HepG2 (cell line): ENCODE results near the gene IGFLR1. TPM values are rescaled to one million over a fixed set of nuclear protein-coding genes. Genes with fewer than 3 reads are reported as not detected.

Source experiments
- ATAC-seq: fragments of 200-7000 bp; cut with Tn5 transposase; 3 replicates; pipeline ENCODE4 v1.9.1; 2020; ENCODE audit warnings: mild to moderate bottlenecking, moderate library complexity
- BruUV-seq: library from RNA; stranded (reverse); fragments of 400-500 nt; replicated peaks from 2 replicates; lab custom pipeline; 2021; lab: Mats Ljungman, UMichigan
- CTCF ChIA-PET: fragments of 300-600 bp; formaldehyde crosslinking; extraction: SDS; loops from one replicate; lab custom pipeline; 2021; ENCODE audit warnings: low total read pairs, inconsistent platforms, low intra/inter-chr PET ratio; lab: Yijun Ruan, JAX
- POLR2A ChIA-PET: fragments of 350-600 bp; sonication (Branson Sonifier 250); formaldehyde crosslinking; loops from one replicate; lab custom pipeline; 2020; ENCODE audit warnings: antibody characterized with exemption, inconsistent platforms; lab: Yijun Ruan, JAX
- DNase-seq: peaks from one replicate; pipeline ENCODE4 v3.0.0-alpha.2; 2015; ENCODE audit warnings: low spot score
- FAIRE-seq: peaks from 3 replicates; lab custom pipeline; 2011; peaks lifted over from hg19 to GRCh38; lab: Jason Lieb, UNC
- H2AFZ ChIP-seq: one replicate; pipeline ENCODE4 v1.6.1; 2011; ENCODE audit warnings: low read length, inconsistent platforms
- H3K27ac ChIP-seq: fragments of 300-600 bp; 3 replicates; pipeline ENCODE4 v1.8.0; 2011; ENCODE audit warnings: mixed run types, mild to moderate bottlenecking, mixed read lengths, low read length, inconsistent platforms; ENCODE audit not compliant: insufficient read depth; ENCODE audit errors: extremely low read length
- H3K27me3 ChIP-seq, 2 experiments: fragments of 200-600 bp in 1 of 2; 2 replicates in 1 of 2; 3 replicates in 1 of 2; pipeline versions ENCODE4 v1.6.0 to v1.8.0; 2011; ENCODE audit warnings: low read length in 2 of 2, mild to moderate bottlenecking in 2 of 2, moderate library complexity in 2 of 2, inconsistent platforms in 1 of 2; ENCODE audit not compliant: insufficient read depth in 2 of 2, control insufficient read depth in 1 of 2
- H3K36me3 ChIP-seq, 2 experiments: fragments of 200-600 bp in 1 of 2; replicated peaks in 1 of 2; 2 replicates in 1 of 2; 3 replicates in 1 of 2; pipeline versions ENCODE4 v1.5.1 to v1.8.0; 2011; ENCODE audit warnings: low read length in 2 of 2, inconsistent platforms in 1 of 2; ENCODE audit not compliant: insufficient read depth in 2 of 2, control insufficient read depth in 1 of 2
- H3K4me1 ChIP-seq: 2 replicates; pipeline ENCODE4 v1.5.1; 2012; ENCODE audit warnings: low read length, inconsistent platforms; ENCODE audit not compliant: insufficient read depth
- H3K4me2 ChIP-seq: 2 replicates; pipeline ENCODE4 v1.6.0; 2011; ENCODE audit warnings: low read depth, low read length, inconsistent platforms
- H3K4me3 ChIP-seq, 3 experiments: fragments of 200-600 bp in 1 of 3; sonication (generic), shearing (Covaris generic) in 1 of 3; replicated peaks in 1 of 3; 2 replicates each; pipeline ENCODE4 v1.5.1; 2011 to 2016; ENCODE audit warnings: low read length in 3 of 3, inconsistent platforms in 2 of 3, low read depth in 2 of 3, mild to moderate bottlenecking in 2 of 3, control low read depth in 1 of 3, mixed read lengths in 1 of 3; ENCODE audit not compliant: insufficient read depth in 1 of 3
- H3K79me2 ChIP-seq: one replicate; pipeline ENCODE4 v1.6.1; 2011; ENCODE audit warnings: low read length, inconsistent platforms; ENCODE audit not compliant: insufficient read depth
- H3K9ac ChIP-seq: 2 replicates; pipeline ENCODE4 v1.6.0; 2011; ENCODE audit warnings: mild to moderate bottlenecking, low read depth, low read length, inconsistent platforms; ENCODE audit not compliant: insufficient read depth
- H3K9me3 ChIP-seq: 2 replicates; pipeline ENCODE4 v1.5.1; 2012; ENCODE audit warnings: mild to moderate bottlenecking, low read length
- H4K20me1 ChIP-seq: 2 replicates; pipeline ENCODE4 v1.6.0; 2011; ENCODE audit warnings: inconsistent platforms, mild to moderate bottlenecking, low read length, moderate library complexity; ENCODE audit not compliant: insufficient read depth
- ATAD3A ChIP-seq: sonication (generic); formaldehyde crosslinking; IDR thresholded peaks from 2 replicates; pipeline ENCODE4 v1.4.0; 2020; ENCODE audit warnings: missing genetic modification reagents
- ATF7 ChIP-seq, 2 experiments: fragments of 450-650 bp in 1 of 2; sonication (generic) in 1 of 2; formaldehyde crosslinking in 1 of 2; IDR thresholded peaks; 2 replicates each; pipeline versions ENCODE4 v1.4.0 to v1.6.1; 2016 to 2020; ENCODE audit warnings: antibody characterized with exemption in 1 of 2, mild to moderate bottlenecking in 1 of 2, missing genetic modification reagents in 1 of 2
- BRF2 ChIP-seq: sonication (generic); formaldehyde crosslinking; IDR thresholded peaks from 2 replicates; pipeline ENCODE4 v1.8.1; 2022; ENCODE audit warnings: mild to moderate bottlenecking, missing genetic modification reagents
- HCFC1 ChIP-seq: fragments of 150-350 bp; IDR thresholded peaks from 2 replicates; pipeline ENCODE4 v1.6.1; 2014; ENCODE audit warnings: low read depth, low read length
- JDP2 ChIP-seq: sonication (generic); formaldehyde crosslinking; IDR thresholded peaks from 2 replicates; pipeline ENCODE4 v1.8.1; 2022; ENCODE audit warnings: missing genetic modification reagents, borderline replicate concordance
- NFIC ChIP-seq: IDR thresholded peaks from 2 replicates; pipeline ENCODE4 v1.6.1; 2012; ENCODE audit warnings: mild to moderate bottlenecking, low read length, inconsistent platforms
- PRDM10 ChIP-seq: sonication (generic); formaldehyde crosslinking; IDR thresholded peaks from 2 replicates; pipeline ENCODE4 v1.4.0; 2020; ENCODE audit warnings: low read depth, missing genetic modification reagents
- TEAD2 ChIP-seq: sonication (generic); formaldehyde crosslinking; IDR thresholded peaks from 2 replicates; pipeline ENCODE4 v1.9.0; 2021; ENCODE audit warnings: missing genetic modification reagents
- ZKSCAN8 ChIP-seq: IDR thresholded peaks from 2 replicates; pipeline ENCODE4 v1.6.1; 2016; ENCODE audit warnings: borderline replicate concordance, missing genetic modification reagents, missing compliant biosample characterization
- ZNF510 ChIP-seq: sonication (generic); formaldehyde crosslinking; IDR thresholded peaks from 2 replicates; pipeline ENCODE4 v1.4.0; 2020; ENCODE audit warnings: low read depth, mild to moderate bottlenecking, missing genetic modification reagents
- ZNF512B ChIP-seq: sonication (generic); formaldehyde crosslinking; IDR thresholded peaks from 2 replicates; pipeline ENCODE4 v1.5.1; 2020; ENCODE audit warnings: missing genetic modification reagents, mild to moderate bottlenecking, borderline replicate concordance
- ZNF737 ChIP-seq: sonication (generic); formaldehyde crosslinking; IDR thresholded peaks from 2 replicates; pipeline ENCODE4 v1.5.0; 2020; ENCODE audit warnings: missing genetic modification reagents, mild to moderate bottlenecking, borderline replicate concordance
- ZNF784 ChIP-seq: sonication (generic); formaldehyde crosslinking; IDR thresholded peaks from 2 replicates; pipeline ENCODE4 v1.5.1; 2020; ENCODE audit warnings: missing genetic modification reagents, mild to moderate bottlenecking, borderline replicate concordance
- WGBS: methylation state at CpG from one replicate; pipeline ENCODE4 v1.1.6; 2017; ENCODE audit warnings: low lambda C conversion rate; 5-methylcytosine and 5-hydroxymethylcytosine counted together
- in situ Hi-C: cut with HindIII; loops from 2 replicates; pipeline ENCODE4 v1.10.0; 2017; ENCODE audit warnings: low pct_unique_long_range_greater_than_20kb; ENCODE audit not compliant: extremely low pct_ligation_motif_present
- intact Hi-C: fragments of 100-400 bp; cut with micrococcal nuclease; formaldehyde crosslinking; loops from one replicate; pipeline ENCODE4 v1.10.0; 2022; ENCODE audit not compliant: unreplicated experiment
- polyA plus RNA-seq, 8 experiments: library from polyadenylated mRNA; depleted of rRNA in 3 of 8; stranded (reverse) in 7 of 8; unstranded in 1 of 8; fragments of >200 nt; fragmentation: Illumina TruSeq in 4 of 8; extraction: Trizol in 4 of 8; gene quantifications; 2 replicates each; pipeline versions ENCODE4 v1.2.1 to v1.2.3, GENCODE V29; 2011 to 2016; ENCODE audit warnings: low read depth in 4 of 8, missing spikeins in 1 of 8, mixed read lengths in 1 of 8; ENCODE audit not compliant: insufficient read depth in 1 of 8
- total RNA-seq, 5 experiments: library from RNA; depleted of rRNA; stranded (reverse); fragments of >200 nt; fragmentation: Illumina TruSeq; extraction: Trizol; gene quantifications; 2 replicates each; pipeline ENCODE4 v1.2.3, GENCODE V29; 2016; ENCODE audit warnings: low read depth in 1 of 5
- TF ChIP-seq, protein P1 (sequence below): sonication (generic); formaldehyde crosslinking; IDR thresholded peaks from 2 replicates; pipeline ENCODE4 v1.5.0; 2020; ENCODE audit warnings: mild to moderate bottlenecking, missing genetic modification reagents

Gene IGFLR1
- total and polyA plus RNA-seq, 2 of the 13 experiments (the other 11 are each of a cell fraction or from before 2014, with no cell fraction given) = 5.4 to 8.9 TPM

GRCh38 chr19:35785339-35785627, 43.0 kb upstream of the IGFLR1 start:
- Histone ChIP-seq H3K36me3 (peaks cover 0 to 2% of the 10 kb centered on the region in 2 experiments; a peak in 2 of 5 replicates), H3K27ac (no peak overlapping the region), H4K20me1 (no peaks in the 10 kb centered on the region), H3K79me2 (no peaks in the 10 kb centered on the region), H3K4me1 (peaks cover 28% of the 10 kb centered on the region), H3K9me3 (no peaks in the 10 kb centered on the region), H2AFZ (no peak overlapping the region), H3K4me3 (no peak overlapping the region), H3K4me2 (no peak overlapping the region), H3K9ac (no peak overlapping the region), H3K27me3 (no peaks in the 10 kb centered on the region)
- intact Hi-C loops = no loop called here
- in situ Hi-C loops = no loop called here
- WGBS = 100% methylated on average over 1 of the region's 10 CpGs
- no peak for DNase-seq
- FAIRE-seq = no peak
- POLR2A ChIA-PET = no interaction called here
- CTCF ChIA-PET = no interaction called here
- BruUV-seq = no TSS peak
- ATAC-seq = no peak
- TF ChIP-seq ZKSCAN8 (CRISPR knock-in tag) (no peak), NFIC (no peak), ZNF784 (CRISPR knock-in tag) (no peak), BRF2 (CRISPR knock-in tag) (no peak), ATAD3A (CRISPR knock-in tag) (no peak), ZNF510 (CRISPR knock-in tag) (no peak), ZNF737 (CRISPR knock-in tag) (no peak), TEAD2 (no peak), PRDM10 (CRISPR knock-in tag) (no peak), HCFC1 (no peak), ATF7 (IDR thresholded peaks at IDR 0.05) (no peak), ATF7 (CRISPR knock-in tag; IDR thresholded peaks at IDR 0.05) (no peak), JDP2 (CRISPR knock-in tag) (no peak), ZNF512B (CRISPR knock-in tag) (no peak)
- TF ChIP-seq, protein P1, sequence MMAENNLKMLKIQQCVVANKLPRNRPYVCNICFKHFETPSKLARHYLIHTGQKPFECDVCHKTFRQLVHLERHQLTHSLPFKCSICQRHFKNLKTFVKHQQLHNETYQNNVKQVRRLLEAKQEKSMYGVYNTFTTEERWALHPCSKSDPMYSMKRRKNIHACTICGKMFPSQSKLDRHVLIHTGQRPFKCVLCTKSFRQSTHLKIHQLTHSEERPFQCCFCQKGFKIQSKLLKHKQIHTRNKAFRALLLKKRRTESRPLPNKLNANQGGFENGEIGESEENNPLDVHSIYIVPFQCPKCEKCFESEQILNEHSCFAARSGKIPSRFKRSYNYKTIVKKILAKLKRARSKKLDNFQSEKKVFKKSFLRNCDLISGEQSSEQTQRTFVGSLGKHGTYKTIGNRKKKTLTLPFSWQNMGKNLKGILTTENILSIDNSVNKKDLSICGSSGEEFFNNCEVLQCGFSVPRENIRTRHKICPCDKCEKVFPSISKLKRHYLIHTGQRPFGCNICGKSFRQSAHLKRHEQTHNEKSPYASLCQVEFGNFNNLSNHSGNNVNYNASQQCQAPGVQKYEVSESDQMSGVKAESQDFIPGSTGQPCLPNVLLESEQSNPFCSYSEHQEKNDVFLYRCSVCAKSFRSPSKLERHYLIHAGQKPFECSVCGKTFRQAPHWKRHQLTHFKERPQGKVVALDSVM (CRISPR knock-in tag) = no peak
